ENCODE data around the gene IRGM.

DNA sequence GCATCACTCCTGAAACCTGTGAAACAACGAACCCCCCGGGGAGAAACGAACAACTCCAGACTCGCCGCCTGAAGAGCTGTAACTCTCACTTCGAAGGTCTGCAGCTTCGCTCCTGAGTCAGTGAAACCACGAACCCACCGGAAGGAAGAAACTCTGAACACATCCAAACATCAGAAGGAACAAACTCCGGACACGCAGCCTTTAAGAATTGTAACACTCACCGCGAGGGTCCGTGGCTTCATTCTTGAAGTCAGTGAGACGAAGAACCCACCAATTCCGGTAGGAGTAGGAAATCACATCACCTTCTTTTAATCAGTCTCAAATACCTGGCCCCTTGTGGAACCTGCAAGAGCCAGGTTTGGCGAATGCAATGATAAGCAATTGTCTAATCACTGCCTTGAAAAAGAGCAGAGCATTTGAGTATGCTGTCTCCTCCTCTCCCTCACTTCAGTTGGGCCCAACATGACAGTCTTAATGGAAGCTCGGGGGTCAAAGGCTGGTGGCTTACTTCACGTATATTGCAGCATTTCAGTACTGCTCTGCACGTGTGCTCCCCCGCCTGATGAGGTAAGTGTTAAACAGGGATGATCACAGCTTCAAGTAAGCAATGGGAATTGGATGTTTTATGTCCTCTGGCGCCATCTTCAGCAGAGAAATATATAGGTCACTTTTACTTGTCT is 473 bp downstream of the IRGM start:
- TF ChIP-seq, protein P1, sequence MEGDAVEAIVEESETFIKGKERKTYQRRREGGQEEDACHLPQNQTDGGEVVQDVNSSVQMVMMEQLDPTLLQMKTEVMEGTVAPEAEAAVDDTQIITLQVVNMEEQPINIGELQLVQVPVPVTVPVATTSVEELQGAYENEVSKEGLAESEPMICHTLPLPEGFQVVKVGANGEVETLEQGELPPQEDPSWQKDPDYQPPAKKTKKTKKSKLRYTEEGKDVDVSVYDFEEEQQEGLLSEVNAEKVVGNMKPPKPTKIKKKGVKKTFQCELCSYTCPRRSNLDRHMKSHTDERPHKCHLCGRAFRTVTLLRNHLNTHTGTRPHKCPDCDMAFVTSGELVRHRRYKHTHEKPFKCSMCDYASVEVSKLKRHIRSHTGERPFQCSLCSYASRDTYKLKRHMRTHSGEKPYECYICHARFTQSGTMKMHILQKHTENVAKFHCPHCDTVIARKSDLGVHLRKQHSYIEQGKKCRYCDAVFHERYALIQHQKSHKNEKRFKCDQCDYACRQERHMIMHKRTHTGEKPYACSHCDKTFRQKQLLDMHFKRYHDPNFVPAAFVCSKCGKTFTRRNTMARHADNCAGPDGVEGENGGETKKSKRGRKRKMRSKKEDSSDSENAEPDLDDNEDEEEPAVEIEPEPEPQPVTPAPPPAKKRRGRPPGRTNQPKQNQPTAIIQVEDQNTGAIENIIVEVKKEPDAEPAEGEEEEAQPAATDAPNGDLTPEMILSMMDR (IDR thresholded peaks at IDR 0.05), result peak; percentile 40 to 92 (median 79)
- no peak for TF ChIP-seq POLR2A (IDR thresholded peaks at IDR 0.05)

Measured in Peyer's patch (tissue), 4 donors.